Upper lobe of left lung (tissue), 4 donors: Measurements from ENCODE around the gene ZSCAN5B.

Experiments used
- CTCF ChIP-seq, 6 experiments: fragments of 450-650 bp in 4 of 6; fragments of 200-600 bp in 2 of 6; sonication (generic) in 2 of 6; IDR thresholded peaks; one replicate each; pipeline ENCODE4 v1.5.1; 2016 to 2019; ENCODE audit warnings: antibody characterized with exemption in 6 of 6
- EP300 ChIP-seq, 4 donors: sonication (generic); formaldehyde crosslinking; IDR thresholded peaks; one replicate each; pipeline ENCODE4 v1.5.1; 2017; ENCODE audit warnings: antibody characterized with exemption in 4 of 4, control low read depth in 2 of 4
- POLR2A ChIP-seq, 4 donors: fragments of 450-650 bp; IDR thresholded peaks; one replicate each; pipeline ENCODE4 v1.5.1; 2016 to 2017; ENCODE audit warnings: antibody characterized with exemption in 4 of 4, mild to moderate bottlenecking in 2 of 4

DNA sequence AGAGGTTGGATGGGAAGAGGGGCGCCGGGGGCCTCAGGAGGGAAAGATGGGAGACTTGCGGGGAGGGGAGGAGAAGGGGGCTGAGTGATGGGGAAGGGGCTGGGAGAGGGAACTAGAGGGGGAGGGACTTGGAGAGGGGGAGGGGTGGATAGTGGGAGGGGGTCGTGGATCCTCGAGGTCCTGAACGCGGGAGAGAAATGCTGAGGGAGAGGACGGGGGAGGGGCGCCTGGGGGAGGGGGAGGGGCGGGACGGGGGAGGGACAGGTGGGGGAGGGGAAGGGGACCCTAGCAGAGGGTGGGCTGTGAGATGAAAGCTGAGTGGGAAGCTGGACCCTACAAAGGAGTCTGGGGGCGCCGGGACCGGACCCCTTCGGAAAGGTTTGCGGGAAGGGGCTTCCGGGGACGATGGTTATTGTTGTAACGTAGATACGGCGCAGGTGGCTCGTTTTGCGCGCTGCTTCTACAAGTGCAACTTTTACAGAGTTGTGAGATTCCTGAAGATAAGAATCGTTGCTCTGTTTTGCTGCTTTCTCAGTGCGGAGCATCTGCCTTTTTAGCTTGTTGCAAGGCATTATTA is 56.1 kb downstream of the ZSCAN5B start:
- no peak for TF ChIP-seq POLR2A (IDR thresholded peaks at IDR 0.05)
- no peak for TF ChIP-seq EP300 (IDR thresholded peaks at IDR 0.05)
- TF ChIP-seq CTCF (IDR thresholded peaks at IDR 0.05): no peak
